Upper lobe of left lung (tissue), 4 donors: ENCODE results near the gene SH3BP4.

ENCODE experiments used
- CTCF ChIP-seq, 6 experiments: fragments of 450-650 bp in 4 of 6; fragments of 200-600 bp in 2 of 6; sonication (generic) in 2 of 6; IDR thresholded peaks; one replicate each; pipeline ENCODE4 v1.5.1; 2016 to 2019; ENCODE audit warnings: antibody characterized with exemption in 6 of 6
- EP300 ChIP-seq, 4 donors: sonication (generic); formaldehyde crosslinking; IDR thresholded peaks; one replicate each; pipeline ENCODE4 v1.5.1; 2017; ENCODE audit warnings: antibody characterized with exemption in 4 of 4, control low read depth in 2 of 4
- POLR2A ChIP-seq, 4 donors: fragments of 450-650 bp; IDR thresholded peaks; one replicate each; pipeline ENCODE4 v1.5.1; 2016 to 2017; ENCODE audit warnings: antibody characterized with exemption in 4 of 4, mild to moderate bottlenecking in 2 of 4
- POLR2AphosphoS5 ChIP-seq, 2 donors: sonication (generic); formaldehyde crosslinking; IDR thresholded peaks; one replicate each; pipeline ENCODE4 v1.5.1; 2017; ENCODE audit warnings: antibody characterized with exemption in 2 of 2

GRCh38 chr2:235085476-235085875 lies 133.7 kb downstream of the SH3BP4 start:
- TF ChIP-seq CTCF (IDR thresholded peaks at IDR 0.05): no peak
- TF ChIP-seq POLR2AphosphoS5 (IDR thresholded peaks at IDR 0.05): no peak
- no peak for TF ChIP-seq POLR2A (IDR thresholded peaks at IDR 0.05)
- TF ChIP-seq EP300 (IDR thresholded peaks at IDR 0.05): no peak
